Smooth muscle cell of the brain vasculature (primary cell): ENCODE measurements around the gene OPTN.
"Not testable (repeated sequence)": the region's sequence is repeated elsewhere in the genome, so short reads cannot be mapped to it uniquely, and the experiment has no call there.

Experiments
- DNase-seq: peaks from one replicate; pipeline ENCODE4 v3.0.0-alpha.2; 2012; ENCODE audit warnings: low read depth, low spot score

Gene OPTN

GRCh38 chr10:13120786-13121499 is 21.0 kb downstream of the OPTN start:
- DNase-seq: no peak

- DNase-seq: no peak
Measured at GRCh38 chr10:13121500-13121854, 21.5 kb downstream of the OPTN start.

GRCh38 chr10:13136651-13137050 is 36.7 kb downstream of the OPTN start:
- no peak for DNase-seq

GRCh38 chr10:13139150-13139549 is 39.2 kb downstream of the OPTN start:
- no peak for DNase-seq

GRCh38 chr10:13139676-13140075 is 39.7 kb downstream of the OPTN start:
- no peak for DNase-seq

- no peak for DNase-seq
Measured at GRCh38 chr10:13140627-13141190, 40.7 kb downstream of the OPTN start.

GRCh38 chr10:13143766-13144165 is 43.8 kb downstream of the OPTN start:
- DNase-seq: no peak

- no peak for DNase-seq
Measured at GRCh38 chr10:13144814-13145213, 44.9 kb downstream of the OPTN start.

GRCh38 chr10:13146379-13146778 is 46.4 kb downstream of the OPTN start:
- no peak for DNase-seq

GRCh38 chr10:13147161-13147560 is 47.2 kb downstream of the OPTN start:
- no peak for DNase-seq

- DNase-seq: no peak
Measured at GRCh38 chr10:13152296-13152695, 52.3 kb downstream of the OPTN start.

GRCh38 chr10:13155860-13156259 is 55.9 kb downstream of the OPTN start:
- DNase-seq: not testable (repeated sequence)

- DNase-seq: no peak
Measured at GRCh38 chr10:13158401-13158800, 58.4 kb downstream of the OPTN start.

GRCh38 chr10:13160934-13161856 is 61.2 kb downstream of the OPTN start, which contains the start of gene MCM10:
Gene MCM10 (plus strand): TSS chr10:13161558. CDS start chr10:13164203, 2,645 bp downstream.
- DNase-seq: peak; percentile 97

- no peak for DNase-seq
Measured at GRCh38 chr10:13161857-13162271, 61.9 kb downstream of the OPTN start.

GRCh38 chr10:13163859-13164258 is 63.9 kb downstream of the OPTN start:
- no peak for DNase-seq

- DNase-seq: no peak
Measured at GRCh38 chr10:13165177-13165576, 65.2 kb downstream of the OPTN start.

GRCh38 chr10:13167568-13167967 is 67.6 kb downstream of the OPTN start:
- DNase-seq: no peak

- no peak for DNase-seq
Measured at GRCh38 chr10:13168781-13169180, 68.8 kb downstream of the OPTN start.

GRCh38 chr10:13173616-13174015 is 73.7 kb downstream of the OPTN start:
- no peak for DNase-seq

GRCh38 chr10:13180788-13181187 is 80.8 kb downstream of the OPTN start:
- no peak for DNase-seq

GRCh38 chr10:13182424-13182823 is 82.5 kb downstream of the OPTN start:
- no peak for DNase-seq
